ENCODE data around the gene ZBTB16.

DNA sequence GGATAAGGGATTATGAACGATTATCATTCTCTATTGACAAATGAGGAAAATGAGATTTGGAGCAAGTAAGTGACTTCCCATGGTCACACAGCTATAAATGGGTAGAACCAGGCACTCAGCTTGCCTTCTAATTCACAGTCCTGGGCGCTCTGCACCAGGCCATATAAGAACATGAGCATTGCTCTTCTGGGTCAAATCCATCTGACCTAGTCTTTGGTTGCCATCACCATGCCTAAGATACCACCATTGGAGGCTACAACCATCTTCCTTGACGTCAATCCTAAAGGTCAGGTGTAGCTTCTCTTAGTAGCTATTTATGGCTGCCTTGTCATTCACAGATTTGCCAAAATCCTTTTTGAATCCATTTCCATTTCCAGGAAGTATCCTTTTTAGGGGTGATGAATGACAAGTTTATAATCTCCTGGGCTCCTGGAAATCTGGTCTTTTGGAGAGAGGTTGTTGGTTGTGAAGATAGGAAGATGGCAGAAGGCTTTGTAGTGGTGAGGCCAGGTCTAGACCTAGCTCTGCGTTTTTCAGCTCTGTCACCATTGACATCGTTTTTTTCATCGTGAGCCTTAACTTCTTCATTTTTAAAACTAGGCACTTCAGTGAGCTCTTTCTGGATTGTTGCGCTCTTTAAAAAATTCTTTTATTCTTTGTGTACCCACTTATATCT, 11.1 kb downstream of the ZBTB16 start:
- TF ChIP-seq, protein P1, sequence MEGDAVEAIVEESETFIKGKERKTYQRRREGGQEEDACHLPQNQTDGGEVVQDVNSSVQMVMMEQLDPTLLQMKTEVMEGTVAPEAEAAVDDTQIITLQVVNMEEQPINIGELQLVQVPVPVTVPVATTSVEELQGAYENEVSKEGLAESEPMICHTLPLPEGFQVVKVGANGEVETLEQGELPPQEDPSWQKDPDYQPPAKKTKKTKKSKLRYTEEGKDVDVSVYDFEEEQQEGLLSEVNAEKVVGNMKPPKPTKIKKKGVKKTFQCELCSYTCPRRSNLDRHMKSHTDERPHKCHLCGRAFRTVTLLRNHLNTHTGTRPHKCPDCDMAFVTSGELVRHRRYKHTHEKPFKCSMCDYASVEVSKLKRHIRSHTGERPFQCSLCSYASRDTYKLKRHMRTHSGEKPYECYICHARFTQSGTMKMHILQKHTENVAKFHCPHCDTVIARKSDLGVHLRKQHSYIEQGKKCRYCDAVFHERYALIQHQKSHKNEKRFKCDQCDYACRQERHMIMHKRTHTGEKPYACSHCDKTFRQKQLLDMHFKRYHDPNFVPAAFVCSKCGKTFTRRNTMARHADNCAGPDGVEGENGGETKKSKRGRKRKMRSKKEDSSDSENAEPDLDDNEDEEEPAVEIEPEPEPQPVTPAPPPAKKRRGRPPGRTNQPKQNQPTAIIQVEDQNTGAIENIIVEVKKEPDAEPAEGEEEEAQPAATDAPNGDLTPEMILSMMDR (IDR thresholded peaks at IDR 0.05) = no peak
- no peak for TF ChIP-seq POLR2A (IDR thresholded peaks at IDR 0.05)

Measured in stomach (tissue), 4 donors.